GM12874 (cell line): ENCODE measurements around the gene NPAS2.

Experiments used
- TF ChIP-seq, protein P1 (sequence below): IDR thresholded peaks from 2 replicates; pipeline ENCODE4 v1.5.1; 2011; ENCODE audit warnings: low read depth, mild to moderate bottlenecking, control low read depth, low read length, moderate library complexity; ENCODE audit not compliant: insufficient read depth

NPAS2 gene

GRCh38 chr2:101045330-101045729, 225.4 kb downstream of the NPAS2 start:
- TF ChIP-seq, protein P1, sequence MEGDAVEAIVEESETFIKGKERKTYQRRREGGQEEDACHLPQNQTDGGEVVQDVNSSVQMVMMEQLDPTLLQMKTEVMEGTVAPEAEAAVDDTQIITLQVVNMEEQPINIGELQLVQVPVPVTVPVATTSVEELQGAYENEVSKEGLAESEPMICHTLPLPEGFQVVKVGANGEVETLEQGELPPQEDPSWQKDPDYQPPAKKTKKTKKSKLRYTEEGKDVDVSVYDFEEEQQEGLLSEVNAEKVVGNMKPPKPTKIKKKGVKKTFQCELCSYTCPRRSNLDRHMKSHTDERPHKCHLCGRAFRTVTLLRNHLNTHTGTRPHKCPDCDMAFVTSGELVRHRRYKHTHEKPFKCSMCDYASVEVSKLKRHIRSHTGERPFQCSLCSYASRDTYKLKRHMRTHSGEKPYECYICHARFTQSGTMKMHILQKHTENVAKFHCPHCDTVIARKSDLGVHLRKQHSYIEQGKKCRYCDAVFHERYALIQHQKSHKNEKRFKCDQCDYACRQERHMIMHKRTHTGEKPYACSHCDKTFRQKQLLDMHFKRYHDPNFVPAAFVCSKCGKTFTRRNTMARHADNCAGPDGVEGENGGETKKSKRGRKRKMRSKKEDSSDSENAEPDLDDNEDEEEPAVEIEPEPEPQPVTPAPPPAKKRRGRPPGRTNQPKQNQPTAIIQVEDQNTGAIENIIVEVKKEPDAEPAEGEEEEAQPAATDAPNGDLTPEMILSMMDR = no peak
